Mesenchymal stem cell (in vitro differentiated cells and primary cell): Measurements from ENCODE around the gene DYNC1I1.
A peak's percentile ranks its signal among the peaks of the same experiment; 100 is the strongest.

Experiments used
- DNase-seq: peaks from one replicate; pipeline ENCODE4 v3.0.0-alpha.2; 2013
- H2AFZ ChIP-seq: one replicate; pipeline ENCODE4 v1.6.1; 2013; ENCODE audit warnings: low read depth, mild to moderate bottlenecking, control low read depth, inconsistent platforms, low read length, moderate library complexity
- H2AK5ac ChIP-seq: 2 replicates; pipeline ENCODE4 v1.6.1; 2013; ENCODE audit warnings: low read length, moderate library complexity, mild to moderate bottlenecking, inconsistent platforms; ENCODE audit not compliant: severe bottlenecking
- H2BK120ac ChIP-seq: one replicate; pipeline ENCODE4 v1.6.1; 2013; ENCODE audit warnings: low read depth, mild to moderate bottlenecking, inconsistent platforms, low read length, moderate library complexity
- H2BK12ac ChIP-seq, 2 experiments: one replicate each; pipeline ENCODE4 v1.6.1; 2013; ENCODE audit warnings: inconsistent platforms in 2 of 2, low read length in 2 of 2, mild to moderate bottlenecking in 2 of 2, moderate library complexity in 2 of 2, control low read depth in 1 of 2
- H2BK15ac ChIP-seq: one replicate; pipeline ENCODE4 v1.6.1; 2013; ENCODE audit warnings: mild to moderate bottlenecking, low read depth, inconsistent platforms; ENCODE audit not compliant: poor library complexity, severe bottlenecking
- H2BK5ac ChIP-seq: 2 replicates; pipeline ENCODE4 v1.6.1; 2013; ENCODE audit warnings: low read depth, mild to moderate bottlenecking, low read length, control low read depth, inconsistent platforms; ENCODE audit not compliant: poor library complexity, severe bottlenecking
- H3K14ac ChIP-seq, 2 experiments: one replicate each; pipeline ENCODE4 v1.6.1; 2013; ENCODE audit warnings: inconsistent platforms in 2 of 2, low read length in 2 of 2, control low read depth in 1 of 2, mild to moderate bottlenecking in 1 of 2, moderate library complexity in 1 of 2
- H3K18ac ChIP-seq, 2 experiments: one replicate each; pipeline ENCODE4 v1.6.1; 2013; ENCODE audit warnings: inconsistent platforms in 2 of 2, low read length in 2 of 2, control low read depth in 1 of 2, low read depth in 1 of 2, mild to moderate bottlenecking in 1 of 2
- H3K23ac ChIP-seq, 2 experiments: one replicate each; pipeline ENCODE4 v1.6.1; 2013; ENCODE audit warnings: inconsistent platforms in 2 of 2, low read length in 2 of 2, mild to moderate bottlenecking in 2 of 2, moderate library complexity in 2 of 2, control low read depth in 1 of 2
- H3K27ac ChIP-seq: 2 replicates; pipeline ENCODE4 v1.5.1; 2013; ENCODE audit warnings: mild to moderate bottlenecking, moderate library complexity, low read length, control low read depth, inconsistent platforms; ENCODE audit not compliant: poor library complexity, severe bottlenecking
- H3K27me3 ChIP-seq, 2 experiments: 2 replicates each; pipeline versions ENCODE4 v1.6.1 to v1.7.0; 2013; ENCODE audit warnings: low read length in 2 of 2, mild to moderate bottlenecking in 2 of 2, moderate library complexity in 2 of 2, control low read depth in 1 of 2, inconsistent platforms in 1 of 2; ENCODE audit not compliant: control insufficient read depth in 1 of 2, insufficient read depth in 1 of 2
- H3K36me3 ChIP-seq, 2 experiments: 2 replicates each; pipeline versions ENCODE4 v1.6.1 to v1.7.0; 2013; ENCODE audit warnings: low read length in 2 of 2, control low read depth in 1 of 2, inconsistent platforms in 1 of 2, low read depth in 1 of 2, mild to moderate bottlenecking in 1 of 2; ENCODE audit not compliant: insufficient read depth in 2 of 2, control insufficient read depth in 1 of 2
- H3K4ac ChIP-seq, 2 experiments: one replicate each; pipeline ENCODE4 v1.6.1; 2013; ENCODE audit warnings: inconsistent platforms in 2 of 2, low read length in 2 of 2, mild to moderate bottlenecking in 2 of 2, moderate library complexity in 2 of 2, control low read depth in 1 of 2, low read depth in 1 of 2
- H3K4me1 ChIP-seq: 2 replicates; pipeline ENCODE4 v1.6.1; 2013; ENCODE audit warnings: low read depth, low read length, control low read depth; ENCODE audit not compliant: control insufficient read depth, insufficient read depth
- H3K4me2 ChIP-seq: 2 replicates; pipeline ENCODE4 v1.6.1; 2013; ENCODE audit warnings: low read length, mild to moderate bottlenecking, inconsistent platforms; ENCODE audit not compliant: poor library complexity, severe bottlenecking
- H3K4me3 ChIP-seq, 2 experiments: 2 replicates each; pipeline versions ENCODE4 v1.5.1 to v1.7.0; 2013; ENCODE audit warnings: low read length in 2 of 2, mild to moderate bottlenecking in 2 of 2, control low read depth in 1 of 2, low read depth in 1 of 2; ENCODE audit not compliant: insufficient read depth in 1 of 2
- H3K79me1 ChIP-seq: replicated peaks from 2 replicates; pipeline ENCODE4 v1.6.1; 2013; ENCODE audit warnings: mild to moderate bottlenecking, control low read depth, low read length, inconsistent platforms; ENCODE audit not compliant: poor library complexity, severe bottlenecking
- H3K9ac ChIP-seq: 2 replicates; pipeline ENCODE4 v1.7.0; 2013; ENCODE audit warnings: mild to moderate bottlenecking, low read length, moderate library complexity
- H3K9me3 ChIP-seq: 2 replicates; pipeline ENCODE4 v1.7.0; 2013; ENCODE audit warnings: mild to moderate bottlenecking, low read length; ENCODE audit not compliant: control insufficient read depth
- H4K8ac ChIP-seq: one replicate; pipeline ENCODE4 v1.6.1; 2013; ENCODE audit warnings: inconsistent platforms, mild to moderate bottlenecking, low read length, moderate library complexity
- H4K91ac ChIP-seq: one replicate; pipeline ENCODE4 v1.6.1; 2013; ENCODE audit warnings: mild to moderate bottlenecking, low read length, inconsistent platforms
- WGBS: methylation state at CpG from one replicate; pipeline ENCODE4 v1.1.7; 2013; ENCODE audit warnings: mixed read lengths; 5-methylcytosine and 5-hydroxymethylcytosine counted together

The DYNC1I1 gene

DNA sequence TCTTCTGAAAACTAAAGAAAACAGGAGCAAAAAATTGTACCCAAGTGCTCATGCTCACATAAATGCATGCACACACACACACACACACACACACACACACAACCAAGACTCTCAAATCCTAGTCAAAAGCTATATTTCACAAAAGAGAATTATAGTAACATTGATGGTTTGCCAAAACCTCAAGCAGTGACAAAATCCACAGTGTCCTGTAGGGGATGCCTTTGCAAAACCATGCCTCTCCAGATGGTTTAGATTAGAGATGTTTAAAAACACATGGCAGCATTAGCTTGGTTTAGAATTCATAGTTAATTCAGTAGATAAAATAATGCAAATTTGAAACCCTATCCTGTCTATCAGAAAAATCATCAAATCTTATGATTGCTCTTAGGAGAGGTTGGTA lies 232.2 kb downstream of the DYNC1I1 start:
- Histone ChIP-seq H3K14ac (no peak overlapping the region), H2BK120ac (no peak overlapping the region), H4K8ac (no peak overlapping the region), H3K4me3 (no peak overlapping the region), H3K27me3 (no peaks in the 10 kb centered on the region), H3K4ac (no peak overlapping the region), H3K79me1 (no peaks in the 10 kb centered on the region), H2BK15ac (no peak overlapping the region), H3K36me3 (no peaks in the 10 kb centered on the region), H2AK5ac (no peak overlapping the region), H3K18ac (no peak overlapping the region), H3K23ac (no peak overlapping the region), H3K4me1 (no peaks in the 10 kb centered on the region), H2AFZ (no peak overlapping the region), H2BK5ac (no peak overlapping the region), H2BK12ac (no peak overlapping the region), H3K27ac (no peak overlapping the region), H3K9ac (no peak overlapping the region), H3K9me3 (no peaks in the 10 kb centered on the region), H4K91ac (no peak overlapping the region), H3K4me2 (no peak overlapping the region)
- no peak for DNase-seq

DNA sequence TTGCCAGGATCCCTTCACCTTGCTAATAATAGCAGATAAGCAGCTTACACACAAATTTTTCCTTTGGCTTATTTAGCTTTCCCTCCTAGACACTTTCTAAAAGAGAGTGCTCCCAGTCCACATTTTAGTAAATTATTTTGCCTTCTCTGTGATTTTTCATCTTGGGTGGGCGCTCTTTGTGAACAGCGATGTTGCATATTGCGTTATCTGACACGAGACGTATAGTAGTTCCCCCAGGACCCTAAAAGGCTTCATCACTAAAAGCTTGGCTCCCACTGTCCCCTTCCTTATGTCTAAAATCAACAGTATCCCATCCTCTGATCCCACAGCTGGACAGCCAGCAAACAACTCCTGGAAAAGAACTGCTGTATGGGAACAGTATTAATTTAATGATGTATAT lies 232.9 kb downstream of the DYNC1I1 start:
- Histone ChIP-seq H2BK5ac (no peak overlapping the region), H3K4me2 (no peak overlapping the region), H3K4me3 (peak overlapping the region in 1 of 2 experiments; percentile 31), H3K9me3 (no peaks in the 10 kb centered on the region), H3K27me3 (no peaks in the 10 kb centered on the region), H3K23ac (no peak overlapping the region), H2AK5ac (no peak overlapping the region), H3K9ac (no peak overlapping the region), H4K8ac (no peak overlapping the region), H4K91ac (no peak overlapping the region), H3K4me1 (no peaks in the 10 kb centered on the region), H3K36me3 (no peaks in the 10 kb centered on the region), H2BK15ac (no peak overlapping the region), H3K14ac (no peak overlapping the region), H3K27ac (no peak overlapping the region), H3K4ac (no peak overlapping the region), H2BK12ac (no peak overlapping the region), H3K79me1 (no peaks in the 10 kb centered on the region), H2AFZ (no peak overlapping the region), H2BK120ac (no peak overlapping the region), H3K18ac (no peak overlapping the region)
- WGBS = 98% methylated on average over 5 of the region's 5 CpGs
- no peak for DNase-seq

- Histone ChIP-seq H4K91ac (no peak overlapping the region), H2AFZ (no peak overlapping the region), H3K18ac (no peak overlapping the region), H3K9ac (no peak overlapping the region), H3K36me3 (no peaks in the 10 kb centered on the region), H3K4me2 (no peak overlapping the region), H2BK5ac (no peak overlapping the region), H3K27me3 (no peaks in the 10 kb centered on the region), H2BK120ac (no peak overlapping the region), H3K4ac (no peak overlapping the region), H3K23ac (no peak overlapping the region), H3K27ac (no peak overlapping the region), H2BK15ac (no peak overlapping the region), H3K4me3 (no peak overlapping the region), H3K9me3 (no peaks in the 10 kb centered on the region), H4K8ac (no peak overlapping the region), H2BK12ac (no peak overlapping the region), H3K14ac (no peak overlapping the region), H3K4me1 (no peaks in the 10 kb centered on the region), H3K79me1 (no peaks in the 10 kb centered on the region), H2AK5ac (no peak overlapping the region)
- 92% methylated on average over 2 of the region's 2 CpGs for WGBS
- no peak for DNase-seq
These were observed 236.8 kb downstream of the DYNC1I1 start for GRCh38 chr7:96009148-96009547.

DNA sequence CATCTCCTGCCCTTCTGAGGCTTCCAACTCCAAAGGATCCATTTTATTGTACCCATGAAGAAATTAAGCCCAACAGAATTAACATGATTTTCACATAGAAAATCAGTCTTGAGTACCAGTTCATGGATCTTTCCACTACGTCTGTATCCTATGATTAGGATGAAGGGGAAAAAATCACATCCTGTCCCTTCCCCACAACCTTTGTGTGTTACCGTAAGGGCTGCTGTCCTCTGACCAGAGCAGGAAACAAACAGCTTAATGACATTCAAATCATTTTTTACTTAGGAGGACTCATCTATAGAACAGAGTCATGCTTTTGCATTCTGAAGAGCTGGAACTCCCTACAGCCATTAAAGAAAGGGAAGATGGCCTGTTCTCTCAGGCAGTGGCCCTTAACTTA lies 241.5 kb downstream of the DYNC1I1 start:
- Histone ChIP-seq H3K14ac (no peak overlapping the region), H3K9me3 (no peaks in the 10 kb centered on the region), H3K27me3 (no peaks in the 10 kb centered on the region), H3K4ac (no peak overlapping the region), H3K36me3 (no peaks in the 10 kb centered on the region), H4K91ac (no peak overlapping the region), H3K9ac (no peak overlapping the region), H3K4me1 (no peaks in the 10 kb centered on the region), H2BK12ac (no peak overlapping the region), H3K18ac (no peak overlapping the region), H3K79me1 (no peaks in the 10 kb centered on the region), H3K4me2 (no peak overlapping the region), H3K27ac (no peak overlapping the region), H3K23ac (no peak overlapping the region), H2AFZ (no peak overlapping the region), H2AK5ac (no peak overlapping the region), H2BK5ac (no peak overlapping the region), H4K8ac (no peak overlapping the region), H2BK120ac (no peak overlapping the region), H2BK15ac (no peak overlapping the region), H3K4me3 (no peak overlapping the region)
- DNase-seq = no peak
- 91% methylated on average over 2 of the region's 2 CpGs for WGBS
